Fibroblast of the conjunctiva (primary cell): Measurements from ENCODE around the gene KRABD2.
"Not testable (repeated sequence)": the region's sequence is repeated elsewhere in the genome, so short reads cannot be mapped to it uniquely, and the experiment has no call there.

Experiments used
- DNase-seq: peaks from one replicate; pipeline ENCODE4 v3.0.0-alpha.2; 2010; ENCODE audit warnings: low read depth

KRABD2 gene

DNA sequence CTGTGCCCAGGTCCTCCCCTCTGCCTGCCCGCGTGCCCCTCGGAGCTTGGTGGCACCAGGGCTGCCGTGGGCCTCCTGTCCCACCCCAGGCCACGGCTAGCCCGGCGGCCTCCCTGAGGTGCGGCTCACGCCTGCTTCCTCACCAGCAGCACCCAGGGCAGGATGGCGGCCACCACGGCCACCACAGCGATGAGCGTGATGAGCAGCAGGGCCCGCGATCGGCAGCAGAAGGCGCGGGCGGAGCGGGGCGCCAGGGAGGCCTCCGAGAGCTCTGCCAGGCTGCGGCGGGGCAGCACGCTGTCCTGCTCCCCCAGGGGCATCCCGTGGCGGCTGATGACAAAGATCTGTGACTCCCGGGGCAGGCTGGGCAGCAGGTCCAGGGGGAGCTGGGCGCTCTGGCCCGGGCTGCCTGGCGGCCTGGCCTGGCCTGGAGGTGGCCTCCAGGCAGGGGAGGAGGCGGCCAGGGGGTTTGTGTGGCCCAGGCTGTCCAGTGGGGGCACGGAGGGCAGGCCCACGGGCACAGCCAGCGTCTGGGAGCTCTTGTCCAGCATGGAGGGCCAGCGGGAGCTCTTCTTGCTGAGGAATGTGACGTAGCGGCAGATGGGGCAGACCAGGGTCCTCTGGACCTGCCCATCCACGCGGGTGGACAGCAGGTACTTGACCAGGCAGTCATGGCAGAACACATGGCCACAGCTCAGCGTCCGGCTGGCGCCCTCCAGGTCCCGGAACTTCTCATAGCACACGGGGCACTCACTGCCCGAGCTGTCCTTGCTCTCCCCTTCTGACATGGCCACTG, 16.4 kb upstream of the KRABD2 start:
- DNase-seq: no peak

DNA sequence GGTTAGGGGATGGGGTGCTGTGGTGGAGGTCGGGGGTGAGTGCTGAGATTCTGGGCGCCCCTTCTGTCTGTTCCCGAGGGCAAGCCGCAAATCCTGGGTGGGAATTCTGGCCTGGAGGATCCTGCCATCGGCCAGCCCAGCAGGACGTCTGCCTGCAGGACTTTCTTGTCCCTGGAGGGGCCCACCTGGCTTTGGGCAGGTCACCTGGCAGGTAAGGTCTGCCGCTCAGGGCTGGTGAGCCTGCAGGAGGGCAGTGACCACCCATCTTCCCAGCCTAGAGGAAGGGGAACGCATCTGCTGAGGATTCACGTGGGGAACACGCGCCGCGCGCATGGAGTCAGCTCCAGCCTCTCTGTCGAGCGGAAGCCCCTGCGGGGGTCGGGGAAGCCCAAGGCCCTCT, 15.8 kb upstream of the KRABD2 start:
- no peak for DNase-seq

DNA sequence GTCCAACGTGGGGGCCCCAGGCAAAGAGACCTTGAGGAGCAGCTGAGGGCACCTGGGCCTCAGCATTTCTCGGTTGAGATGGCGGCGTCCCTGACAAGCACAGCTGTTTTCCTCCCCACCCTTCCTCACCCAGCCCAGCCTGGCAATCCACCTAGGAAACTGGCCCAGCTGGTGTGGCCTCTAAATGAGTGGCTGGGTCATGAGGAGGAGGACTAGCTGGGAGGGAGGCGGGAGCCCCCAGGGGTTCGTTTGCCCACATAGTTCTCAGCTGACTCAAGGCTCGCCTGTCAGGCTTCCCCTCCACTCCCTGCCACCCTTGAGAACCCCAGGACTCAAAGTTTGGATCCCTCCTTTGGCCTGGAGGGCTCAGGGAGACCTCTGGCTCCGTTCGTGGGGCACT, 15.2 kb upstream of the KRABD2 start:
- DNase-seq: no peak

DNA sequence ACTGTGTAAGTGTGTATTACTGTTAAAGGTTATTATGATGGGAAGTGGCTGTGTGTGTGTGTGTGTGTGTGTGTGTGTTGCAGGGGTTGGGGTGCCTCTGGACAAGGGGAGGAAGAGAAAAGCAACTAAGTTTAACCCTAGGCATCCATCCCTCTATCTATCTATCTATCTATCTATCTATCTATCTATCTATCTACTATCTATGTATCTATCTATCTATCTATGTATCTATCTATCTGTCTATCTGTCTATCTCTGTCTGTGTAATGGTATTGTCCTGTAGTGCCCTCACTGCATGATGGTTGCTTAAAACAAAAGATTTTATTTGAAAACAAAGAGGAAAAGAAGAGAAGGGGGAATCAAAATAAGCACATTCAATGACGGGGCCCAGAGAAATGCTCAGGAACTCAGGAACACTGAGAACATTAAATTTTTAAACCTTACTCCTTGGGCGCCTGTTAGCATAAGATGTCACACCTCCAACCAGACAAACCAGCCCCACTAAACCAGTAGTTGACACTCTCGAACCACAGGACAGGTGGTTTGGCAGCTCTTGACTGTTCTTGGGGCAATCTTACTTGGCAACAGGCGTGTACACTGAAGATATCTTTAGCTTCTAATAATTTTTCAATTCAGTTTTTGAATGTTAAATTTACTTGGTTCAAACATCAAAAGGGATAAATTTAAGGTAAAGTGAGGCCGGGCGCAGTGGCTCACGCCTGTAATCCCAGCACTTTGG, 11.6 kb upstream of the KRABD2 start:
- no peak for DNase-seq

DNA sequence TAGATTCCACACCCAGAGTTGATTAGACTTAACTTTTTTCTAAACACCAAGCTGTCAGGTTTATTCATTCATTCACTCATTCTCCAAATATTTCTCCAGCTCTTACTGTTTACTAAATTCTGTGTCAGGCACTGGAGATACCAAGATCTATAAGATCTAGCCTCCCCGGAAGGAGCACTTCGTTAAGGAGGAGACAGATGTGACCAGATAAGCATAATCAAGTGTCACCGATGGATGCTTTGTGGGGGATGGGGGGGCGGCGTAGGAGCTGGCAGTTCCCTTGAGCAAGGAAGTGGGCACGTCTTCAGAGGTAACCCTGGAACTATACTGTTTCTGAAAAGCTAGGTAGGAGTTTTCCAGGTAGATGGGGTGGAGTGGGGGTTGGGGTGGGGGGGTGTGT, 10.3 kb upstream of the KRABD2 start:
- no peak for DNase-seq

DNA sequence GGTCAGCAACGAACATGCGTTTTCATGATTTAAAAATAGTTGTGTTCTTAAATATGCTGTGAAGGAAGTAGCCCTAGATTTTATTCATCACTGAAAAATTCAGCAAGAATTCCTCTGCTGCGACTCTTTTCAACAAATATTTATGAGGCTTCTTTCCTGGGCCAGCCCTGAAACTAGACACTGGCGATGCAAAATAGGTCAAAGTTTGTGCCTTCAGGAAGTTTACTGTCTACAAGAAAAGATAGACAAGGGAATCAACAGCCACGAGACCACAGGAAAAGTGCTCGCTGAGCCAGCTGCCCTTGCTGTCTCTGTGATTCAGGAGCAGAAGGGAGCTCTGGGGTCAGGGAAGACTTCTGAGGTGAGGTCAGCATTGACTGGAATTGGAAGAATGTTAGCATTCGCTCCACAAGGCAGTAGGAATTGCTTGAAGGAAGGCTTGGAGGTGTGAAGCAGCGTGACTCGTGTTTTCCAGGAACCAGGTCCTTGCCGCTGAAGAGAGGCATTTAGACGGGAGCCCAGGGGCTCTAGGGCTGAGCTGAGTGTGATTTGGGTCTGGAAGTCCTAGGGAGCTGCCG, 8.4 kb upstream of the KRABD2 start:
- DNase-seq: no peak

DNA sequence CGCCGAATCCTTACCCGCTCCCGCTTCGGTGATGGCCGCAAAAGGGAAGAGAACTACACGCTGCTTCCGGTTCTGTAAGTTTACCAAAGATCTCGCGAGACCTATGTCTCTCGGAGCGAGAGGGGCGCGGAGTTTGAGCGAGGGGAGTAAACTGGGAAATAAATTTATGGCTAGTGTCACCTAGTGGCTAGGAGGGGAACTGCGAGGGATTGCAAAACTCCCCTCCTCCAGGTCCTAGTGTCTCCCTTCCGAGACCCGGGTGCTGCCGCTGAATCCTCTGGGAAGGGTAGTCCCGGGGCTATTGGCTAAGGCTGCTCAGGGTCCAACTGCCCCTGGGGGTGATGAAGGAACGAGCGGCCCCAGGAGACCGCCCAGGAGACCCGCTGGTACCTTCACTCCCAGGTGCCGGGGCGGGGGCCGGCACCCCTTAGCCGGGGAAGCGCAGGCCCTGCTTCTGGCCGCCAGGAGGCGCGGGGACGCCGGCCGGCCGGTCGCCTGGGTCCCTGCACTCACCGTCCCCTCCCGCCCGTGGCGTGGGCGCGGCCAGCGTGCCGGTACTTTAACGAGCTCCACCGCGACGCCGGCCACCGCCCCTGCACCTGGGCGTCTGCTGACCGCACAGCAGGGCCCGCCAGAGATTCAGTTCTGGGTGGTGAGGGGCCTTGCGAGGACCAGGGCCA, 6.8 kb upstream of the KRABD2 start, which contains the start of gene RPL26:
Gene RPL26, minus strand, starts transcription at position 51 of the 680 bp plus-strand sequence. CDS start 883 bp downstream, outside the sequence.
- DNase-seq: peak; percentile 96

DNA sequence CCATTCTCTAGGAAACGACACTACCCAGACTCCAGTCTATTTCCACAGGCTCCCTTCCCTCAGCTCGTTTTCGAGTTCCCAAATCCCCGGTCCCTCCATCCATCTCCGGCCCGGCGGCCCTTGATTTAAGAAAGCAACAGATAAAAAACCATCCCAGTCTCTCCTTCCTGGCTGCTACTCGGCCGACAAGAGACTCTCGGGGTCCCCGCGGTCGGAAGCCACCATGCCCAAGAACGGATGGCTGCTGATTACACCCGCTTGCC, 6.3 kb upstream of the KRABD2 start:
- DNase-seq: no peak

DNA sequence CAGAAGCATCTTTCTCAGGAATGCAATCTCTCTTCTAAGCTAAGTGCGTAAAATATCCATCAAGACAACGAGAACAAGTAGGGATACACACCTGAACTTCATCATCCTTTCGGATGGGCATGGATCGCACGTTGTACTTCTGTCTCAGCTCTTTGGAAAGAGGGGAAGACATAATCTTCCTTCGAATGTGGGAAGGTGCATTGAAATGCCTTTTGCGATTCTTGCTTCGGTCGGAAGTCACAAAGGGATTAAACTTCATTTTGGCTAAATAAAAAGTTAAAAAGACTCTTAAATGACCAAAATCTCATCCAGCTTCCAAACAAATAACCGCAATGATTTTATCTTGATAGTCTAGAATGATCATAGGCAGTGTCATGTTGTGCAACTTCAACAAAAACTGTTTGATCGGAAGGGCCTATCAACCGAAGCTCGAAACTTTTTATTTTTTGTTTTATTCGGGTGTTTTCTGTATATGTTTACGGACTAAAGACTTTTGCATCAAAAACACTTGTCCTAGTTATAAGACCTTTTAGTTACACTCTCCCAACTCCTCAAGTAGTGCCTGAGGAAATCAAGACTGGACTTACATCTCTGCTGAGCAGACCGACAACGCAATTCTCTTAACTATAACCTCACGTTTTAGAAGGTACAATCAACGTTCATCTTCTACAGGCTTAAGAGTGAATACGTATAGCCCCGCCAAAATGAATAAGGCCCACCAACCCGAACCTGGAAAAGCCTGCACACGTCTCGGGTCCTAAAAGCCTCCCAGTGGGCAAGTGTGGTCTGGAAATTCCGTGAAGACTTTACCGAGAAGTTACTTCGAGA, 5.8 kb upstream of the KRABD2 start:
- DNase-seq: no peak

DNA sequence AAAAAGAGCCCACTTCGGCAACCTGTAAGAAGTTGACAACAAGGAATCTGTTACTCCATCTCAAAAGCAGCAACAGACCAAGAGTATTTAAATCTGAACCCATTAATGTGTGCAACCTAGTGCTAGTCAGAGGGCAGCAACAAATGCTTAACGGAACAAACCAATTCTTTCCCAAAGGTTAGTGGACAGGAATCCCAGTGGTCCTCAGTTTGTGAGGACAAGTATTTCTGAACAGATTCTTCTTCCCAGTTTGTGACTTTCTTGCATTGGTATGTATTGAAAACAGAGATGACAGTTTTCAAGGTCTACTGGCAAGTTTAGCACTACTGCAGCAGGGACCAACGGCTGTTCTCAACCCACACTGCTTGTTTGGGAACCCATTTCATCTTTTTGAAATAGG, 3.5 kb upstream of the KRABD2 start:
- no peak for DNase-seq

DNA sequence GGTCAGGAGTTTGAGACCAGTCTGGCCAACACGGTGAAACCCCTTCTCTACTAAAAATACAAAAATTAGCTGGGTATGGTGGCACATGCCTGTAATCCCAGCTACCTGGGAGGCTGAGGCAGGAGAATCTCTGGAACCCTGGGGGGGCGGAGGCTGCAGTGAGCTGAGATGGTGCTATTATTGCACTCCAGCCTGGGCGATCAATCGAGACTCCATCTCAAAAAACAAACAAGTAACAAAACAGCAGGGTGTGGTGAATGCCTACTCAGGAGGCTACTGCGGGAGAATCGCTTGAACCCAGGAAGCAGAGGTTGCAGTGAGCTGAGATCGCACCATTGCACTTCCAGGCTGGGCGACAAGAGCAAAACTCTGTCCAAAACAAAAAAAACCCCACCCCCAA, 1.6 kb upstream of the KRABD2 start:
- DNase-seq: not testable (repeated sequence)

DNA sequence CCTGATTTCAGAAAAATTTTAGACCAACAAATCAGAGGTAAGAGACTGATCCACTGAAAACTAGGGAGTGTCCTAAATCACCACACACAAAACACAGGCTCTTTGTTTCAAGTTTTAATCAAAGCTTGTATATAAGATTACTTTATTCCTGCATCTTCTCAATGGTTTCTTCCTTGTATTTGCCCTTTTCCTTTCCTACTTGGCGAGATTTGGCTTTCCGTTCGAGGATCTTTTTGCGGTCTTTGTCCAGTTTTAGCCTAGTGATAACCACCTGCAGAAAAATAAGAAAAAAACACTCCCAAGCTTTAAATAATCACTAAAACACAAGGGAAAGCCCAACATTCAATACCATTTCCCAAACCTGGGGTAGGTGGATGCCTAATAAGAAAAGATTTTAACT, 918 bp upstream of the KRABD2 start:
- DNase-seq: no peak

DNA sequence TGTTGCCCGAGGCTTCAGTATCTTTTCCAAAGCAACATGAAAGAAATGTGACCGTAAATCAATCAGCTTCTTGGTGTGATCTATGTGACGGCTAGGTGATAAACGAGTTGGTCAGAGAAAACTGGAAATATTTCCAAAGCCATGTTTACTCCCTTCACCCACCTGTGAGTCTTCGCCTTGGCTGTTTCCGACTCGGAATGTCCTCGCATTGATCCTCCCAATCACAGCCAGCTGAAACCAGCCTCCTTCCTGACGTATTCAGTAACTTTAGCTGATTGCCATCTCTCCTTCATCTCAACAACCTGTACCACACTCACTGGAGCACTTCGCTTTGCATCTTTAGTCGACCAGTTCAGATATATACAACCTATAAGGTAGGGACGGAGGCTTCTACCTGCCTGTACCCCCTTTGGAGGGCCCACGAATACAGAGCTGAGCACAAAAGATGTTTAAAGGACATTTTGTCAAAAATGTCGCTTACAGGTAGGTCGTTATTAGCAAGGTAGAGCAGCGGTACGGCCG, 705 bp downstream of the KRABD2 start:
- no peak for DNase-seq

DNA sequence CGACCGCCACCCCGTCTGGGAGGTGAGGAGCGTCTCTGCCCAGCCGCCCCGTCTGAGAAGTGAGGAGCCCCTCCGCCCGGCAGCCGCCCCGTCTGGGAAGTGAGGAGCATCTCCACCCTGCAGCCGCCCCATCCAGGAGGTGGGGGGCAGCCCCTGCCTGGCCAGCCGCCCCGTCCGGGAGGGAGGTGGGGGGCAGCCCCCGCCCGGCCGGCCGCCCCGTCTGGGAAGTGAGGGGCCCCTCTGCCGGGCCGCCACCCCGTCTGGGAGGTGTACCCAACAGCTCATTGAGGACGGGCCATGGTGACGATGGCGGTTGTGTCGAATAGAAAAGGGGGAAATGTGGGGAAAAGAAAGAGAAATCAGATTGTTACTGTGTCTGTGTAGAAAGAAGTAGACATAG, 2.6 kb downstream of the KRABD2 start:
- DNase-seq: not testable (repeated sequence)

DNA sequence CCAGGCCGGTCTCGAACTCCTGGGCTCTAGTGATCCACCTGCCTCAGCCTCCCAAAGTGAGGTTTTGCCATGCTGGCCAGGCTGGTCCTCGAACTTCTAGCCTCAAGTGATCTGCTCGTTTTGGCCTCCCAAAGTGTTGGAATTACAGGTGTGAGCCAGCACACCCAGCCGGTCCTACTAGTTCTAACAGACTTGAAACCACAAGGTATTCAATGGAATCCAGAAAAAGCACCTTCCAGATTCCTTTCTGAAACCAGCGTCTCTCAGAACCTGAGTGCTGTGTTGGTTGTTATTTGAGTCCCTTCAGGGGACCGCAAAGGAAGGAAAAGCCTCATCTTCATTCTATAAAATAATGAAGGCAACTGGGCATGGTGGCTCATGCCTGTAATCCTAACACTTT, 4.1 kb downstream of the KRABD2 start:
- no peak for DNase-seq

DNA sequence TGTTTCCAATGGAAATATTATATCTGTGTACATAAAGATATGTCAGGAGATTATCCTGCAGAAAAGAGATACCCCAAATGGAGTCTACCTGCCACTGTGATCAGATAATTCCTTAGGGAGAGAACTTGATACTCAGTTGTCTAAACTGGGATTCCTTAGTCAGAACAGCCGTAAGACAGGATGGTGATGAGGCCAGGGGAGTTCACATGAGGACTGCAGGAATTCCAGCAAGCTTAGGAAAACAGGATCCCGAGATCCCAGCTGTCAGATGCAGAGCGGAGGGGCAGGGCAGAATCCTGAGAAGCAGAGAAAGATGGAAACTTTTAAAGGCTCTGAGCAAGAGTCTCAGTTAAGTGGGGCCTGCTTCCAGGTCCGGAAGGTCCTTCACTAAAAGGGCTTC, 4.7 kb downstream of the KRABD2 start:
- DNase-seq: no peak

DNA sequence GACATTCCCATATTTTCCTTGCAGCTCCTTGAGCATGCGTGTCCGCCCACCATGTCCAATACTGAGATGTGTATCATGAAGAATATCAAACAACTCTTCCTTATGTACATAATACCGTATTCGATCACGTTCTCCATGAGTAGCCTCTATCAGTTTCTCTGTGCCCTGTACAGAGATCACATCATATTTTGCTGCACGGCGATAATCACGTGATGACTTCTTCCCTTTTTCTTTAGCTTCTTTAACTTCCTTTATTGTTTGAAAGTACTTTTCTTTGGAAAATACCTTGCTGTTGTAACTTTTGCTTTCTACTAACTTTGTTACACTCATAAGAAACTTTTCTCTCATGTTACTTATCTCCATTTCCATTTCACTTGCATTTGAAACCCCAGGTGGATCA, 6.6 kb downstream of the KRABD2 start:
- no peak for DNase-seq

DNA sequence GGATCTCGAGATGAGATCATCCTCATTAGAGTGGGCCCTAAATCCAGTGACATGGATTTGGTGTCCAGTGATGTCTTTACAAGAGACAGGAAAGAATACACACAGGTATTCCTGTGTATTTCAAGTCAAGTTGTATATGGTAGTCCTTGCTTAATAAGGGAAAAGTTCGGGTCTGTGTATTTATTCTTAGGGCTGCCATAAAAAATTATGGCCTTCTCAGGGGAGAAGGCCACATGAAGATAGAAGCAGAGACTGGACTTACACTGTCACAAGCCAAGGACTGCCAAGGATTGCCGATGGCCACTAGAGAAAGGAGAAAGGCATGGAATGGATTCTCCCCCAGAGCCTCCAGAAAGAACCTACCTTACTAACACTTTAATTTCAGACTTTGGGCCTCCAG, 8.3 kb downstream of the KRABD2 start:
- DNase-seq: no peak

DNA sequence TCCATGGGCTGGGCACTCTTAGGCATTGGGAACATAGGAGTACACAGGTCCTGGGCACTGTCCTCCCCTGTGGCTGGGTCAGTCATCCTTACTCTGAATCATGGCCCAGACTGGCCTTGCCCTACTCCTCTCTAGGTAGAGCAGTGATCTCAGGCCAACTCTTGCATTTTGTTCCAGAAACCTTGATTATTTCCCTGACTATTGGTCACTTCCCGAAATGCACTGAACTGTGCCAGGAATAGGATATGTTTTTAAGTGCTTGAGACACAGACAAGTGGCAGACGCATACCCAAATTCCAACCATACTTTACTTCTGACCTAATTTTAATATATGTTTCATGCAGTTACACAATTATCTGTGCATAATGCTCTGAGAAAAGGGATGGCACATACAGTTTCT, 10.3 kb downstream of the KRABD2 start:
- no peak for DNase-seq

DNA sequence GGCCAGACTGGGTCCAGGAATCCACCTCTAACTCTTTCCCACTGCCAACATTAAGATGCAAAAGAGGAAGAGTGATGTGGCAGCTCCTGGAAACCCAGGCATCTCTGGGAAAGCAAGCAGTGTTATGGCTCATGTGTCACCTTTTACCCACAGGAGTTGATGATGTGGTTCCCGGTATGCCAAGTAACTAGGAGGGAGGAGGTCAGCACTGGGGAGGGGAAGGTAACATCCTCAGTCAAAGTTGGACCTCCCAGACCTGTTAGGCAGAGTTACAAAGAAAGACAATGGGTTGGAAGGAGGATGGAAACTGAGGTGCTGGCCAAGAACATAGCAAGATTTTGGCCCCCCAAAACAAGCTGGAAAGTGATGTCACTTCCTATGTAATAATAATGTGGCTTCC, 11.4 kb downstream of the KRABD2 start:
- no peak for DNase-seq

DNA sequence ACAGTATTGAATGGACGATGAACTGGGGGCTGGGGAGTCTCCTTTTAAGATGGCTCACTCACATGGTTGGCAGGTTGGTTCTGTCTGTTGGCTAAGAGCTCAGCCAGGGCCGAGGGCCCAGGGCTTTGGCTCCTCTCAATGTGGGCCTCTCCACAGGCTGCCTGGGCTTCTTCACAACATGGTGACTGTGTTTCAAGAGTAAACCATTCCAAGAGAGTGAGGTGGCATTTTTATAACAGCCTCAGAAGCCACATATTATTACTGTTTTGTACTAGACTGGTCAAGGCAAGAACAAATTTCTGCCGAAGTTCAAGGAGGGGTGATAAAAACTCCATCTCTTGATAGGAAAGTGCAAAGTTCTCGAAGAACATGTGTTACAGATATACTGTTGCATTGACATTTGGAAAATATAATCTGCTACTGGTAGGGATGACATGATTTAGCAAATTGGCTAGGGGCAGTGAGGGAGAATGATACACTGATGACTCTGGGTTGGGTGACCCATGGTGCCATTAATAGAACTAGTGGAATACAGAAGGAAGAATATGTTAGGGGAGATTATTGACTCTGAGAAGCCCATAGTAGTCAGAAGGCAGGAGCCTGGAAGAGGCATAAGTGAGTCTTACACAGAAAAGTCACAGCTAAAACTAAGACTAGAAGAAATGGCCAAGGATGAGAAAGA, 13.7 kb downstream of the KRABD2 start:
- DNase-seq: no peak
